CD14-positive monocyte (primary cell): Measurements from ENCODE around the gene PRXL2B. TPM values are rescaled to one million over a fixed set of nuclear protein-coding genes. Genes with fewer than 3 reads are reported as not detected.

Source experiments
- DNase-seq, 3 donors: peaks; one replicate each; pipeline ENCODE4 v3.0.0-alpha.2; 2011 to 2022
- H2AFZ ChIP-seq: 2 replicates; pipeline ENCODE4 v1.6.0; 2012; ENCODE audit warnings: mild to moderate bottlenecking, low read depth, low read length, inconsistent platforms; ENCODE audit not compliant: insufficient read depth, poor library complexity, severe bottlenecking
- H3K27ac ChIP-seq, 2 donors: 1 replicate in 1 of 2; 2 replicates in 1 of 2; pipeline ENCODE4 v1.5.1; 2012 to 2013; ENCODE audit warnings: low read length in 2 of 2, control low read depth in 1 of 2, inconsistent platforms in 1 of 2, low read depth in 1 of 2, mild to moderate bottlenecking in 1 of 2
- H3K27me3 ChIP-seq, 2 donors: one replicate each; pipeline versions ENCODE4 v1.6.0 to v1.6.1; 2011 to 2013; ENCODE audit warnings: low read length in 2 of 2; ENCODE audit not compliant: control insufficient read depth in 2 of 2, insufficient read depth in 2 of 2
- H3K36me3 ChIP-seq, 2 donors: replicated peaks in 1 of 2; 1 replicate in 1 of 2; 2 replicates in 1 of 2; pipeline versions ENCODE4 v1.5.1 to v1.6.1; 2012 to 2013; ENCODE audit warnings: low read length in 2 of 2, control low read depth in 1 of 2, inconsistent platforms in 1 of 2, mild to moderate bottlenecking in 1 of 2; ENCODE audit not compliant: insufficient read depth in 2 of 2, control insufficient read depth in 1 of 2
- H3K4me1 ChIP-seq, 2 donors: 1 replicate in 1 of 2; 2 replicates in 1 of 2; pipeline versions ENCODE4 v1.5.1 to v1.6.1; 2012 to 2013; ENCODE audit warnings: low read length in 2 of 2, control low read depth in 1 of 2, inconsistent platforms in 1 of 2, mild to moderate bottlenecking in 1 of 2, moderate library complexity in 1 of 2; ENCODE audit not compliant: insufficient read depth in 2 of 2, control insufficient read depth in 1 of 2
- H3K4me2 ChIP-seq: replicated peaks from 2 replicates; pipeline ENCODE3; 2012; ENCODE audit warnings: low read length, moderate library complexity, mild to moderate bottlenecking; ENCODE audit not compliant: poor library complexity, severe bottlenecking; ENCODE audit errors: extremely low read depth
- H3K4me3 ChIP-seq, 3 experiments: fragments of 200-600 bp in 1 of 3; sonication (generic) in 1 of 3; replicated peaks in 1 of 3; 1 replicate in 2 of 3; 2 replicates in 1 of 3; pipeline ENCODE4 v1.5.1; 2011 to 2013; ENCODE audit warnings: low read length in 3 of 3, mild to moderate bottlenecking in 3 of 3, control low read depth in 2 of 3, low read depth in 2 of 3, inconsistent platforms in 1 of 3, moderate library complexity in 1 of 3
- H3K79me2 ChIP-seq: 2 replicates; pipeline ENCODE4 v1.6.0; 2012; ENCODE audit warnings: mild to moderate bottlenecking, control low read depth, inconsistent platforms, low read length, moderate library complexity; ENCODE audit not compliant: insufficient read depth
- H3K9ac ChIP-seq: 2 replicates; pipeline ENCODE4 v1.6.0; 2017; ENCODE audit warnings: low read length, mild to moderate bottlenecking; ENCODE audit not compliant: insufficient read depth, poor library complexity, severe bottlenecking
- H3K9me3 ChIP-seq, 2 donors: replicated peaks in 1 of 2; 1 replicate in 1 of 2; 2 replicates in 1 of 2; pipeline versions ENCODE4 v1.5.1 to v1.6.1; 2012 to 2013; ENCODE audit warnings: low read length in 2 of 2, control low read depth in 1 of 2; ENCODE audit not compliant: control insufficient read depth in 1 of 2, insufficient read depth in 1 of 2
- H4K20me1 ChIP-seq: 2 replicates; pipeline ENCODE4 v1.6.0; 2012; ENCODE audit warnings: mild to moderate bottlenecking, low read length, control low read depth, moderate library complexity; ENCODE audit not compliant: insufficient read depth
- H3K27ac Mint-ChIP-seq, 7 donors: one replicate each; pipeline ENCODE4 v1.8.0; 2020; ENCODE audit warnings: mild to moderate bottlenecking in 7 of 7, mixed read lengths in 7 of 7, moderate library complexity in 6 of 7, inconsistent platforms in 2 of 7
- H3K27me3 Mint-ChIP-seq, 3 donors: one replicate each; pipeline ENCODE4 v1.8.0; 2021 to 2022; ENCODE audit warnings: low read depth in 3 of 3, mild to moderate bottlenecking in 3 of 3, mixed read lengths in 3 of 3, moderate library complexity in 3 of 3, inconsistent platforms in 1 of 3
- H3K36me3 Mint-ChIP-seq, 2 donors: one replicate each; pipeline ENCODE4 v1.8.0; 2020; ENCODE audit warnings: mixed read lengths in 2 of 2, inconsistent platforms in 1 of 2, mild to moderate bottlenecking in 1 of 2
- H3K4me1 Mint-ChIP-seq: one replicate; pipeline ENCODE4 v1.8.0; 2020; ENCODE audit warnings: mild to moderate bottlenecking, mixed read lengths
- H3K4me3 Mint-ChIP-seq, 2 donors: one replicate each; pipeline ENCODE4 v1.8.0; 2020; ENCODE audit warnings: mild to moderate bottlenecking in 2 of 2, mixed read lengths in 2 of 2, moderate library complexity in 1 of 2
- H3K9me3 Mint-ChIP-seq, 7 donors: one replicate each; pipeline ENCODE4 v1.8.0; 2020 to 2022; ENCODE audit warnings: mixed read lengths in 7 of 7, mild to moderate bottlenecking in 6 of 7, moderate library complexity in 6 of 7, inconsistent platforms in 2 of 7
- WGBS: methylation state at CpG from one replicate; pipeline ENCODE4 v1.1.5; 2013; ENCODE audit warnings: missing lambda C conversion rate; ENCODE audit not compliant: insufficient coverage; 5-methylcytosine and 5-hydroxymethylcytosine counted together
- intact Hi-C, 2 donors: fragments of 100-400 bp; cut with micrococcal nuclease; formaldehyde crosslinking; loops; one replicate each; pipeline versions ENCODE4 v1.15.0 to v1.15.1; 2023
- polyA plus RNA-seq, 3 donors: library from polyadenylated mRNA; depleted of rRNA in 1 of 3; unstranded in 2 of 3; stranded (reverse) in 1 of 3; fragments of 300-500 nt in 2 of 3; fragments of >200 nt in 1 of 3; fragmentation: Illumina TruSeq in 2 of 3; gene quantifications; 1 replicate in 2 of 3; 2 replicates in 1 of 3; pipeline ENCODE4 v1.2.3, GENCODE V29; 2012 to 2021
- TF ChIP-seq, protein P1 (sequence below): fragments of 200-600 bp; IDR thresholded peaks from one replicate; pipeline ENCODE4 v1.8.0; 2022; ENCODE audit warnings: antibody characterized with exemption, mild to moderate bottlenecking

The PRXL2B gene
- polyA plus RNA-seq, 3 donors: 3.6 to 8.8 (median 6.0) TPM

DNA sequence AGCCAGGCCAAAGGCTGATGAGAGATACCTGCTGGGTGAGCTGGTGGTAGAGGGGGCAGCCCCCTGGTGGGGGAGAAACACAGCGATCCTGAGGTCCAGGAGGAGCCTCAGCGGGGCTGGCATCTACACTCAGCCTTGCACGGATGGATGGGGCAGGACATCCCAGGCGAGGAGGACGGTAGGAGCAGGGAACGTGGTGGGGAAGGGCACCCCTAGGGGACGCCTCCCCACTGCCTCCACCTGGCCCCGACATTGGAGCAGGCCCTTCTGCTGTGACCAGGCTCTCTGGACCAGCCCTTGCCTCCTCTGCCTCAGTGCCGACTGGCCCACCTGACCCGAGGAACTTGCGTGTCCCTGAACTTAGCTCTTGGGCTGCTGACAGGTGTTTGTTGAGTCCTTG is 52.6 kb downstream of the PRXL2B start:
- H3K9me3 ChIP-seq: peaks cover 11 to 26% of the 10 kb centered on the region in 2 donors
- Mint-ChIP-seq H3K27me3 (peaks cover 6 to 29% (median 7%) of the 10 kb centered on the region in 3 donors), H3K4me3 (no peak overlapping the region), H3K27ac (no peak overlapping the region), H3K4me1 (peaks cover 8% of the 10 kb centered on the region), H3K9me3 (peaks cover 15 to 24% (median 18%) of the 10 kb centered on the region in 7 donors), H3K36me3 (no peaks in the 10 kb centered on the region)
- no peak overlapping the region for H2AFZ ChIP-seq
- intact Hi-C loops: no loop called here
- WGBS: 81% methylated on average over 7 of the region's 11 CpGs
- H3K9ac ChIP-seq: no peak overlapping the region
- TF ChIP-seq, protein P1, sequence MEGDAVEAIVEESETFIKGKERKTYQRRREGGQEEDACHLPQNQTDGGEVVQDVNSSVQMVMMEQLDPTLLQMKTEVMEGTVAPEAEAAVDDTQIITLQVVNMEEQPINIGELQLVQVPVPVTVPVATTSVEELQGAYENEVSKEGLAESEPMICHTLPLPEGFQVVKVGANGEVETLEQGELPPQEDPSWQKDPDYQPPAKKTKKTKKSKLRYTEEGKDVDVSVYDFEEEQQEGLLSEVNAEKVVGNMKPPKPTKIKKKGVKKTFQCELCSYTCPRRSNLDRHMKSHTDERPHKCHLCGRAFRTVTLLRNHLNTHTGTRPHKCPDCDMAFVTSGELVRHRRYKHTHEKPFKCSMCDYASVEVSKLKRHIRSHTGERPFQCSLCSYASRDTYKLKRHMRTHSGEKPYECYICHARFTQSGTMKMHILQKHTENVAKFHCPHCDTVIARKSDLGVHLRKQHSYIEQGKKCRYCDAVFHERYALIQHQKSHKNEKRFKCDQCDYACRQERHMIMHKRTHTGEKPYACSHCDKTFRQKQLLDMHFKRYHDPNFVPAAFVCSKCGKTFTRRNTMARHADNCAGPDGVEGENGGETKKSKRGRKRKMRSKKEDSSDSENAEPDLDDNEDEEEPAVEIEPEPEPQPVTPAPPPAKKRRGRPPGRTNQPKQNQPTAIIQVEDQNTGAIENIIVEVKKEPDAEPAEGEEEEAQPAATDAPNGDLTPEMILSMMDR: no peak
- peaks cover 0 to 4% of the 10 kb centered on the region in 2 donors for H3K27me3 ChIP-seq
- no peak overlapping the region for H3K4me3 ChIP-seq
- H3K36me3 ChIP-seq: no peaks in the 10 kb centered on the region
- H3K79me2 ChIP-seq: no peaks in the 10 kb centered on the region
- no peak overlapping the region for H3K4me2 ChIP-seq
- H3K27ac ChIP-seq: no peak overlapping the region
- no peak for DNase-seq
- no peaks in the 10 kb centered on the region for H4K20me1 ChIP-seq
- H3K4me1 ChIP-seq: peaks cover 14 to 21% of the 10 kb centered on the region in 2 donors

GRCh38 chr1:2639607-2640521 is 53.3 kb downstream of the PRXL2B start:
- no peak overlapping the region for H3K9ac ChIP-seq
- no peaks in the 10 kb centered on the region for H3K79me2 ChIP-seq
- intact Hi-C loops: loop anchor here (5.0 kb wide), 3 partner anchors 53 to 113 kb away; partner anchors contain the start of genes PANK4 (in 2 of the 2) and PRXL2B (in 2 of the 2)
- Mint-ChIP-seq H3K27ac (no peak overlapping the region), H3K4me1 (peaks cover 8% of the 10 kb centered on the region), H3K27me3 (peaks cover 6 to 30% (median 9%) of the 10 kb centered on the region in 3 donors), H3K9me3 (peaks cover 16 to 26% (median 22%) of the 10 kb centered on the region in 7 donors), H3K4me3 (no peak overlapping the region), H3K36me3 (no peaks in the 10 kb centered on the region)
- no peak overlapping the region for H3K27ac ChIP-seq
- H2AFZ ChIP-seq: no peak overlapping the region
- no peak overlapping the region for H3K4me3 ChIP-seq
- peaks cover 0 to 4% of the 10 kb centered on the region in 2 donors for H3K27me3 ChIP-seq
- 88% methylated on average over 21 of the region's 26 CpGs for WGBS
- H3K36me3 ChIP-seq: no peaks in the 10 kb centered on the region
- peaks cover 11 to 26% of the 10 kb centered on the region in 2 donors for H3K9me3 ChIP-seq
- no peaks in the 10 kb centered on the region for H4K20me1 ChIP-seq
- DNase-seq: no peak
- TF ChIP-seq, protein P1: no peak
- no peak overlapping the region for H3K4me2 ChIP-seq
- H3K4me1 ChIP-seq: peaks cover 14 to 21% of the 10 kb centered on the region in 2 donors
